GM06990 (cell line): ENCODE data around the gene FAM81B.
"Not testable (repeated sequence)": the region's sequence is repeated elsewhere in the genome, so short reads cannot be mapped to it uniquely, and the experiment has no call there.

Source experiments
- DNase-seq: peaks from one replicate; pipeline ENCODE4 v3.0.0-alpha.2; 2011; ENCODE audit not compliant: insufficient read length; ENCODE audit errors: extremely low read depth
- H3K27me3 ChIP-seq: replicated peaks from 2 replicates; pipeline ENCODE4 v1.6.0; 2011; ENCODE audit warnings: low read length; ENCODE audit not compliant: control insufficient read depth, insufficient read depth
- H3K36me3 ChIP-seq: 2 replicates; pipeline ENCODE4 v1.5.1; 2011; ENCODE audit warnings: low read length; ENCODE audit not compliant: control insufficient read depth, insufficient read depth
- H3K4me3 ChIP-seq: replicated peaks from 2 replicates; pipeline ENCODE4 v1.5.1; 2011; ENCODE audit warnings: low read depth, mild to moderate bottlenecking, control low read depth, low read length
- CTCF ChIP-seq: IDR thresholded peaks from 2 replicates; pipeline ENCODE4 v1.5.1; 2011; ENCODE audit warnings: low read length, control low read depth, mild to moderate bottlenecking, inconsistent platforms; ENCODE audit not compliant: insufficient read depth, poor library complexity, severe bottlenecking

The FAM81B gene

GRCh38 chr5:95358848-95359247 is 32.3 kb upstream of the FAM81B start:
- TF ChIP-seq CTCF = no peak
- Histone ChIP-seq H3K27me3 (no peaks in the 10 kb centered on the region), H3K36me3 (no peaks in the 10 kb centered on the region), H3K4me3 (no peak overlapping the region)
- no peak for DNase-seq

GRCh38 chr5:95360667-95361066 is 30.5 kb upstream of the FAM81B start:
- not testable (repeated sequence) for DNase-seq, H3K4me3 ChIP-seq, H3K36me3 ChIP-seq, H3K27me3 ChIP-seq

GRCh38 chr5:95365302-95366095 is 25.7 kb upstream of the FAM81B start:
- no peak for TF ChIP-seq CTCF
- DNase-seq = no peak
- Histone ChIP-seq H3K36me3 (no peaks in the 10 kb centered on the region), H3K4me3 (no peak overlapping the region), H3K27me3 (no peaks in the 10 kb centered on the region)

- H3K4me3 ChIP-seq = no peak overlapping the region
These were observed 21.4 kb upstream of the FAM81B start for GRCh38 chr5:95369782-95370181.

GRCh38 chr5:95374061-95374460 is 17.1 kb upstream of the FAM81B start:
- Histone ChIP-seq H3K27me3 (no peaks in the 10 kb centered on the region), H3K36me3 (no peaks in the 10 kb centered on the region), H3K4me3 (no peak overlapping the region)
- no peak for TF ChIP-seq CTCF
- no peak for DNase-seq

More at GRCh38 chr5:95369782-95370181, 21.4 kb upstream of the FAM81B start:
- no peaks in the 10 kb centered on the region for H3K27me3 ChIP-seq
- H3K36me3 ChIP-seq = no peaks in the 10 kb centered on the region
- DNase-seq = no peak
- TF ChIP-seq CTCF = no peak

- DNase-seq = no peak
- Histone ChIP-seq H3K4me3 (no peak overlapping the region), H3K36me3 (no peaks in the 10 kb centered on the region), H3K27me3 (no peaks in the 10 kb centered on the region)
- TF ChIP-seq CTCF = no peak
These were observed 15.6 kb upstream of the FAM81B start for GRCh38 chr5:95375591-95375990.
